ENCODE data around the gene CNTNAP5.

DNA sequence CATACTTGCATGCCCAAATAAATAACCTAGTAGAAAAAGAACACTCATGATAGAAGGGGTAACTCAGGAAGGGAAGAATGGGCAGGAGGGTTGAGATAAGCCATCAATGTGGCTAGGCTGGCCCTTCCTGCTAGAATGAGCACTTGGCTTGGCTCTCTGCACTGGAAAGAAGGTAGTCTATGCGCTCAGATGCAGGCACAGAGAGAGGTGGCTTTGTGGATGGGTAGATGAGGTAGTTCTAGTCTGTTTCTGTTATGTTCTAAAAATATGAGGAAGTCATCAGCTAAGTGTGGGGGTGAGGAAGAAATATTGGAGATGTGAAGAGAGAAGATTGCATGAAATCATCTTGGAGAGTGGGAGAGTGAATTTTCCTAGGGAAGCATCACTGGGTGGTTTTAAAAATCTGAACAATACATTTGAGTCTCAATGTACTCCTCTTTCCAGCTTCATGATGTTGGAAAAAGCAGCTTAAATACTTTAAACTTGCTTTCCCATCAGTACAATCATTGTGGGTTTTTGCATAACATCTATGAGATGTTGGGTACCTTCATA lies 357.1 kb downstream of the CNTNAP5 start:
- TF ChIP-seq ZFP30 (CRISPR knock-in tag; IDR thresholded peaks at IDR 0.05) = no peak
- TF ChIP-seq, protein P1, sequence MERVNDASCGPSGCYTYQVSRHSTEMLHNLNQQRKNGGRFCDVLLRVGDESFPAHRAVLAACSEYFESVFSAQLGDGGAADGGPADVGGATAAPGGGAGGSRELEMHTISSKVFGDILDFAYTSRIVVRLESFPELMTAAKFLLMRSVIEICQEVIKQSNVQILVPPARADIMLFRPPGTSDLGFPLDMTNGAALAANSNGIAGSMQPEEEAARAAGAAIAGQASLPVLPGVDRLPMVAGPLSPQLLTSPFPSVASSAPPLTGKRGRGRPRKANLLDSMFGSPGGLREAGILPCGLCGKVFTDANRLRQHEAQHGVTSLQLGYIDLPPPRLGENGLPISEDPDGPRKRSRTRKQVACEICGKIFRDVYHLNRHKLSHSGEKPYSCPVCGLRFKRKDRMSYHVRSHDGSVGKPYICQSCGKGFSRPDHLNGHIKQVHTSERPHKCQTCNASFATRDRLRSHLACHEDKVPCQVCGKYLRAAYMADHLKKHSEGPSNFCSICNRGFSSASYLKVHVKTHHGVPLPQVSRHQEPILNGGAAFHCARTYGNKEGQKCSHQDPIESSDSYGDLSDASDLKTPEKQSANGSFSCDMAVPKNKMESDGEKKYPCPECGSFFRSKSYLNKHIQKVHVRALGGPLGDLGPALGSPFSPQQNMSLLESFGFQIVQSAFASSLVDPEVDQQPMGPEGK (CRISPR knock-in tag; IDR thresholded peaks at IDR 0.05; ENCODE audit: borderline replicate concordance) = no peak
- TF ChIP-seq ZC3H10 (CRISPR knock-in tag; IDR thresholded peaks at IDR 0.05) = no peak
- no peak for TF ChIP-seq ZNF8 (CRISPR knock-in tag; IDR thresholded peaks at IDR 0.05)
- no peak for TF ChIP-seq CSDC2 (CRISPR knock-in tag; IDR thresholded peaks at IDR 0.05)
- TF ChIP-seq ZNF565 (CRISPR knock-in tag; conservative IDR thresholded peaks at IDR 0.05; ENCODE audit: low read depth) = no peak

Data from SK-N-SH treated with all-trans-retinoic acid at 6 μM for 48 hours (cell line).